ENCODE data around the gene PDX1.

DNA sequence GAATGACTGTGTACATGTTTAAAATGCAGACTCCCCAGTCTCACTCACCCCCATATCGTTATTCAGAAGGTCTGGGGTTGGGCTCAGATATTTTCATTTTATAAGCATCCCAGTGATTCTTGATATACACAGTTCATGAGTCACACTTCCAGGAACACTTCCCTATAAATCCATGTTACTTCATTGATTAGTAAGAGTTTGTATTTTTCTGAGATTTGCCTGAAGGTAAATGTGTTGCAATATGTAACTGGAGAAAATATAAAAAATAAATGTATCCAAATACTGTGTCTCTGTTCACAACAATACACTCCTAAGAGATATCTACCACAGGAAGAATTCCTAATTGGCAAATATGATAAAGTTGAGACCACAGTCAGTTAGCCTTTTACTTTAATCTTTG, 6.6 kb upstream of the PDX1 start:
- TF ChIP-seq, protein P1, sequence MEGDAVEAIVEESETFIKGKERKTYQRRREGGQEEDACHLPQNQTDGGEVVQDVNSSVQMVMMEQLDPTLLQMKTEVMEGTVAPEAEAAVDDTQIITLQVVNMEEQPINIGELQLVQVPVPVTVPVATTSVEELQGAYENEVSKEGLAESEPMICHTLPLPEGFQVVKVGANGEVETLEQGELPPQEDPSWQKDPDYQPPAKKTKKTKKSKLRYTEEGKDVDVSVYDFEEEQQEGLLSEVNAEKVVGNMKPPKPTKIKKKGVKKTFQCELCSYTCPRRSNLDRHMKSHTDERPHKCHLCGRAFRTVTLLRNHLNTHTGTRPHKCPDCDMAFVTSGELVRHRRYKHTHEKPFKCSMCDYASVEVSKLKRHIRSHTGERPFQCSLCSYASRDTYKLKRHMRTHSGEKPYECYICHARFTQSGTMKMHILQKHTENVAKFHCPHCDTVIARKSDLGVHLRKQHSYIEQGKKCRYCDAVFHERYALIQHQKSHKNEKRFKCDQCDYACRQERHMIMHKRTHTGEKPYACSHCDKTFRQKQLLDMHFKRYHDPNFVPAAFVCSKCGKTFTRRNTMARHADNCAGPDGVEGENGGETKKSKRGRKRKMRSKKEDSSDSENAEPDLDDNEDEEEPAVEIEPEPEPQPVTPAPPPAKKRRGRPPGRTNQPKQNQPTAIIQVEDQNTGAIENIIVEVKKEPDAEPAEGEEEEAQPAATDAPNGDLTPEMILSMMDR (IDR thresholded peaks at IDR 0.05) = no peak
- TF ChIP-seq POLR2A (IDR thresholded peaks at IDR 0.05) = no peak
- TF ChIP-seq POLR2AphosphoS5 (IDR thresholded peaks at IDR 0.05) = no peak
- no peak for TF ChIP-seq EP300 (IDR thresholded peaks at IDR 0.05; ENCODE audit: low read depth)
